NCI-H2196 (cell line): Measurements from ENCODE around the gene NTN1.
"Not testable (repeated sequence)": the region's sequence is repeated elsewhere in the genome, so short reads cannot be mapped to it uniquely, and the experiment has no call there.

Experiments
- DNase-seq: peaks from one replicate; lab custom pipeline; 2025; ENCODE audit not compliant: unreplicated experiment; lab: John Stamatoyannopoulos, UW

Gene NTN1

DNA sequence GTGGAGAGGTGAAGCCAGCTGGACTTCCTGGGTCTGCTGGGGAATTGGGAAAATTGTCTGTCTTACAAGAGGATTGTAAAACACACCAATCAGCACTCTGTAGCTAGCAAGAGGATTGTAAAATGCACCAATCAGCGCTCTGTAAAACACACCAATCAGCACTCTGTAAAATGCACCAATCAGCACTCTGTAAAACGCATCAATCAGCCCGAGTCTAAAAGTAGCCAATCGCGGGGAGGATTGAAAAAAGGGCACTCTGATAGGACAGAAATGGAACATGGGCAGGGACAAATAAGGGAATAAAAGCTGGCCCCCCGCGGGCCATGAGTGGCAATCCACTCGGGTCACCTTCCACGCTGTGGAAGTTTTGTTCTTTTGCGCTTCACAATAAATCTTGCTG is 130.4 kb downstream of the NTN1 start:
- not testable (repeated sequence) for DNase-seq

- DNase-seq, result no peak
Observed at GRCh38 chr17:9158544-9159452, 137.5 kb downstream of the NTN1 start.

DNA sequence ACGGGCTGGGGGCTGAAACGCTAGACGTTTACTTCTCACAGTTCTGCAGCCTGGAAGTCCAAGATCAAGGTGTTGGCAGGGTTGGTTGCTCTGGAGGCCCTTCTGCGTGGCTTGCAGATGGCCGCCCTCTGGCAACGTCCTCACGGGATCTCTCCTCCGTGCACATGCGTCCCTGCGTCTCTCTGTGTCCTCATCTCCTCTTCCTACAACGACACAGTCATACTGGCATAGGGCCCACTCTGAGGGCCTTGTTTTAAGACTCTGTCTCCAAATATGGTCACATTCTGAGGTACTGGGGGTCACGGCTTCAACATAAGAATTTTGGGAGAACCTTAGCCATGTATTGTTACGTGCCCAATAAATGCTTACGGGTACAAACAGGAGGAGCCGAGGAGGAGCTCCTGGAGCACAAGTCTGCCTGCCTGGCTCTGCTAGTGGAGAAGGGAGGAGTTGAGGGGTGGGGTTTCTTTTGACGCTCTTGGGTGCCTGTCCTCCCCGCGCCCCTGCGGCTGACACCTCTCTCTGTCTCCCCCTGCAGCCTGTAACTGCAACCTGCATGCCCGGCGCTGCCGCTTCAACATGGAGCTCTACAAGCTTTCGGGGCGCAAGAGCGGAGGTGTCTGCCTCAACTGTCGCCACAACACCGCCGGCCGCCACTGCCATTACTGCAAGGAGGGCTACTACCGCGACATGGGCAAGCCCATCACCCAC is 141.1 kb downstream of the NTN1 start:
- no peak for DNase-seq

GRCh38 chr17:9166788-9167187 is 145.5 kb downstream of the NTN1 start:
- no peak for DNase-seq

GRCh38 chr17:9167379-9167778 is 146.1 kb downstream of the NTN1 start:
- DNase-seq, result no peak

DNA sequence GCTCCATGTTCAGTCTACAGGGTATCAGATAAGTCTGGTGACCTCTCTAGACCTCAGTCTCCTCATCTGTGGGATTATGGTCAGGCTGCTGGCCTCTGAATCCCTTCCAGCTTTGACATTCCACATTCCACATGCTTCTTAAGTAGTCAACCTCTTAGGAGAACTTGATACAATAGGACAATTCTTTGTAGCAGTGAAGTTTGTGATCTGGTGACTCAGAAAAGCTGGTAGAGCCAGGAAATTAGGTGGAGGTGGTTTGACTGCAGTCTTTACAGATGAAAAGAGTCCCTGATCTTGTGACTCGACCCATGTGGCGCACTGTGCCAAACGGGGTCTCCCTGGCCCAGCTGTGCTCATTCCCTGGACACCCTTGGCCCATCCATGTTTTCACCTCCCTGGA is 147.8 kb downstream of the NTN1 start:
- DNase-seq, result no peak

DNA sequence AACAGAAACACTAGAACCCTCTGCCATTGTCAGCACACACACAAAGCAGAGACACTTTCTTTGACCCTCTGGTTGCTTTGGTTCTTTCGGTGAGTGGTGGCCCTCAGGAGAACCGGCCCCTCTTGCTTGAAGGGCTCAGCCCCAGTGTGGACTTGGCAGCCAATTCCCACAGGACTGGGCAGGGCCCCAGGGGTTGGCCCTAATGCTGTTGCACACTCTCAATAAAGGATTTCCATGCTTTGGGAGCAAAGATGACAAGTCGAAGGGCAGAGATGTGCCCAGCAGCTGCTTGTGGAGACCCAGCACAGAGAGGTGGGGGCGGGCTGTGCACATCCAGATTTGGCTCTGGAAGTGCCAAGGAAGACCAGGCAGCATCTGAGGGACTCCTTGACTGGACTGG is 149.0 kb downstream of the NTN1 start:
- DNase-seq, result no peak

DNA sequence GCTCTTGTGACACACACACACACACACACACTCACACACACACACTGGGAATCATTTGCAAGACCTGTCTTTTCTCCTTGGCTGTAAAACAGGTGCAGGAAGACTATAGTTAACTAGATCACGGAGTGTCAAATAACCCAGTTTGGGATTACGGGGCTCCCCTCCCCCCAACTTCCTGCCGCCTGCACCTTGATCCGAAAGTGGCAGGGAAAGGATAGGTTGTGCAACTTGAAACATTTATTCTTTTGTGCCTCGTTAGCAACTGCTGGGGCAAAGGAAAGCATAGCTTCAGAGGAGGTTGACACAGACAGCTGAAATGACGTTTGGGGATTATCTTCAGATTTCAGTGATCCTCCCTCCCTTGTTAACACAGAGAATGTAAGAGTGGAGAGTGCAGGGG is 149.5 kb downstream of the NTN1 start:
- no peak for DNase-seq

GRCh38 chr17:9173386-9173983 is 152.2 kb downstream of the NTN1 start:
- DNase-seq, result no peak

GRCh38 chr17:9174312-9174711 is 153.0 kb downstream of the NTN1 start:
- no peak for DNase-seq

- DNase-seq, result no peak
Observed at GRCh38 chr17:9174779-9175574, 153.7 kb downstream of the NTN1 start.

DNA sequence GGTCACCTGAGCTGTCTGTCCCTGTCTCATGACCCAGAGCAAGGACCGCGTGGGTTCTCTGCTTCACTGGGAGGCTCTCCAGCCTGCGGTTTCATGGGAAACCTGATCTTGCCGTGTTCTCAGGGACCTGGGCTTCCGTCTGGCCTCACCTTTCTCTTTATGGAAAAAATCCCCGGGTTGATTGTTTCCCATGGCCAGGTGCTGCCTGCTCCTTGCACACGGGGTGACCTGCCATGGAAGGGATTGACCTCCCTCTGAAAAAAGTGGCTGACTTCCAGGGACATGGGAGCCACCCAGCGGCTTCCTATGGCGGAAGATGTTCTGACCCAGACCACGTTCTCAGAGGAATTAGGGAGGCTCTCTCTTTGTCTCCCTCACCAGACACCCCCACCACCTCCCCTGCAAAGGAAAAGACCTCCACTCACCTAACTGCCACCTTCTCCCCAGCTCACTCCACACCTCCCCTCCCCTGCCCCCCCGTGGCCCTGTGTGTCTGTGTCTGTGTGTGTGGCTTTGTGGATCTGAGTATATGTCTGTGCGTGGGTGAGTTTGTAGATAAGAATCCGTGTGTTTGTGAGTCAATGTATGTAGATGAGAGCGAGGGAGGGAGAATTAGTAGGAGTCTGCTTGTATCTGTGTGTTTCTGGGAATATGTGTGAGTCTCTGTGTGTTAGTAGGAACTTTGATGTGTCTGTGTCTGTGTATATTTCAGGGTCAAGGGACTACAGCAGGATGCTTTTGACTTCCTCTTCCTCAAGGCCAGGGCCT is 154.6 kb downstream of the NTN1 start:
- DNase-seq, result no peak

GRCh38 chr17:9177212-9177611 is 155.9 kb downstream of the NTN1 start:
- no peak for DNase-seq

GRCh38 chr17:9178319-9178718 is 157.0 kb downstream of the NTN1 start:
- DNase-seq, result no peak

- DNase-seq, result no peak
Observed at GRCh38 chr17:9179602-9180001, 158.3 kb downstream of the NTN1 start.

GRCh38 chr17:9181640-9182039 is 160.3 kb downstream of the NTN1 start:
- no peak for DNase-seq

DNA sequence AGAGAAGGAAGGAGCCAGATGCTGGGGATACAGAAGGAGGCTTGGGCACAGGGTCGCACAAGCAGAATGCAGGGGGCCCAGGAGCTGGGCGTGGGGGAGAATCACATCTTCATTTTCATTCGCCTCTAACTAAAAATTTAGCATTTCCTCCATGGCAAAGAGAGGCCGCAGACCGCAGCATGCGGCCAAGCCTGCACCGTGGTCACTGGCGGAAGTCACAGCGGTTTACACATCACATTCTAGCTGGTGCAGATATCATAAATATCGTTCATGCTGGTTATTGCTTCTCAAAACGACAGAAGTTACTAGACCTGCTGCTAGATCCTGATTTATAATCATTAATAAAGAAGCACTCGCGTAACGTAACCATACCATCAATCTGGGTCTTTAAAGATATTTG is 162.0 kb downstream of the NTN1 start:
- no peak for DNase-seq

DNA sequence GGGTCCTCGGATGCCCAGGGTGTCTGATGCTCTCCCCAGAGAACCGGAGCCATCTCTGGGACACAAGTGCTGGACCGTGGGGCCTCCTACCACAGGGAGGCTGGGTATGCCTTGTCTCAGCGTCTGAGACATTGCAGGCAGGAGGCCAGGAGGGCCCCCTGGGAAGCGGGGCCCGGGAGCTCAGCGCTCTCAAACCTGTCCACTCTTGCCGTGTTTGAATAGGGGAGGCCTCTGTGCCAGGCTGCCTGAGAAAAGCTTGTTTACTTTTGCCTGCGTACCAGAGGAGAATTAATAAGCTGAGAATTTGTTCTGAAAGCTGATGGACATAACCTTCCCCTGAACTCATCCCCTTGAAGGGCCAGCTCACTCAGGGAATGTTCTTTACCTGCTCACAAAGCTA is 163.8 kb downstream of the NTN1 start:
- no peak for DNase-seq

DNA sequence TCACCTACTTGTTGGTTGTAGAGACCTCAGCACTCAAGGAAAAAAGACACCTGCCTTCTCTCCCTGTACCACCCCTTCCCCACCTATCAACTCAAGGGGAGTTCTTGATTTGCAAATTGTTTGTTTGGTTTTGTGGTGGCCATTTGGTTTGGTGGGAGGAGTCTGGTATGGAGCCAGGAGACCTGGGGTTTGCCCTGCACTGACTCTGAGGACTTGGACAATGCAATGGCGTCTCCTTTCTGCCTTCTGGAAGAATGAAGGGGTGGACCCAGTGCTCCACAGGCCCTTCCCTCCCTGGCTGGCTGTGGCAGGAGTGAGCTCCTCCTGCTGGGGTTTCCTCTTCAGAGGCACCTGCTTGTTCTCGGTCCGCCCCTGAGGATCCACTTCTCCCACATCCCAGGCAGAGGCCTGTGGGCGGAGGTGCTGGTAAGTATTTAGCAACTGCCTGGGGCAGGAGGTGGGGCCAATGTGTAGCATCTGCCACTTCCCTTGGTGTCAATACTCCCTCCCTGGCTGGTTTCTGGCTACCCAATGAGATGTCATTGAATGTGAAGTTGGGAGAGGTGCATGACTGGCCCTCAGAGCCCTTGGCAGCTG is 164.5 kb downstream of the NTN1 start:
- no peak for DNase-seq

DNA sequence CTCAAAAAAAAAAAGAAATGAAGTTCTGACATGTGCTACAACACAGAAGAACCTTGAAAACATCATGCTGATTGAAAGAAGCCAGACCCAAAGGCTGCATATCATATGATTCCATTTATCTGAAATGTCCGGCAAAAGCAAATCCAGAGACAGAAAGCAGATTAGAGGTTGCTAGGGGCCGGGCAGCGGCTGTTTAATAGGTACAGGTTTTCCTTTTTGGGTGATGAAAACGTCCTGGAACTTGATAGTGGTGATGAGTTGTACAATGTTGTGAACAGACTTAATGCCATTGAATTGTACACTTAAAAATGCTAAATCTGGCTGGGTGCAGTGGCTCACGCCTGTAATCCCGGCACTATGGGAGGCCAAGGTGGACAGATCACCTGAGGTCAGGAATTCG is 166.5 kb downstream of the NTN1 start:
- no peak for DNase-seq
